ENCODE data around the gene DSG3. TPM values are rescaled to one million over a fixed set of nuclear protein-coding genes. Genes with fewer than 3 reads are reported as not detected.

DSG3 gene
- total and polyA plus RNA-seq, 2 of the 13 experiments (the other 11 are each of a cell fraction or from before 2014, with no cell fraction given), result not detected

DNA sequence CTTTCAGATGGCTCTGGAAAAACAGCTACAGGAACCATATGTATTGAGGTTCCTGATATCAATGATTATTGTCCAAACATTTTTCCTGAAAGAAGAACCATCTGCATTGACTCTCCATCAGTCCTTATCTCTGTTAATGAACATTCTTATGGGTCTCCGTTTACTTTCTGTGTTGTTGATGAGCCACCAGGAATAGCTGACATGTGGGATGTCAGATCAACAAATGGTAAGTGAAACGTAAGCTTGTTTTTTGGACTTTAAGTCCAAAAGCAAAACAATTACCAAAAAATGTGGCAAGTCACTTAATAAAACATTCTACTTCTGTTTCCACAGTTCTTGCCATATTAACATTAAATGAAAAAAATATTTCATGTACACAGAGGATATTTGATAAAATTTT lies 44.1 kb upstream of the DSG3 start (continued):
- TF ChIP-seq, protein P1, sequence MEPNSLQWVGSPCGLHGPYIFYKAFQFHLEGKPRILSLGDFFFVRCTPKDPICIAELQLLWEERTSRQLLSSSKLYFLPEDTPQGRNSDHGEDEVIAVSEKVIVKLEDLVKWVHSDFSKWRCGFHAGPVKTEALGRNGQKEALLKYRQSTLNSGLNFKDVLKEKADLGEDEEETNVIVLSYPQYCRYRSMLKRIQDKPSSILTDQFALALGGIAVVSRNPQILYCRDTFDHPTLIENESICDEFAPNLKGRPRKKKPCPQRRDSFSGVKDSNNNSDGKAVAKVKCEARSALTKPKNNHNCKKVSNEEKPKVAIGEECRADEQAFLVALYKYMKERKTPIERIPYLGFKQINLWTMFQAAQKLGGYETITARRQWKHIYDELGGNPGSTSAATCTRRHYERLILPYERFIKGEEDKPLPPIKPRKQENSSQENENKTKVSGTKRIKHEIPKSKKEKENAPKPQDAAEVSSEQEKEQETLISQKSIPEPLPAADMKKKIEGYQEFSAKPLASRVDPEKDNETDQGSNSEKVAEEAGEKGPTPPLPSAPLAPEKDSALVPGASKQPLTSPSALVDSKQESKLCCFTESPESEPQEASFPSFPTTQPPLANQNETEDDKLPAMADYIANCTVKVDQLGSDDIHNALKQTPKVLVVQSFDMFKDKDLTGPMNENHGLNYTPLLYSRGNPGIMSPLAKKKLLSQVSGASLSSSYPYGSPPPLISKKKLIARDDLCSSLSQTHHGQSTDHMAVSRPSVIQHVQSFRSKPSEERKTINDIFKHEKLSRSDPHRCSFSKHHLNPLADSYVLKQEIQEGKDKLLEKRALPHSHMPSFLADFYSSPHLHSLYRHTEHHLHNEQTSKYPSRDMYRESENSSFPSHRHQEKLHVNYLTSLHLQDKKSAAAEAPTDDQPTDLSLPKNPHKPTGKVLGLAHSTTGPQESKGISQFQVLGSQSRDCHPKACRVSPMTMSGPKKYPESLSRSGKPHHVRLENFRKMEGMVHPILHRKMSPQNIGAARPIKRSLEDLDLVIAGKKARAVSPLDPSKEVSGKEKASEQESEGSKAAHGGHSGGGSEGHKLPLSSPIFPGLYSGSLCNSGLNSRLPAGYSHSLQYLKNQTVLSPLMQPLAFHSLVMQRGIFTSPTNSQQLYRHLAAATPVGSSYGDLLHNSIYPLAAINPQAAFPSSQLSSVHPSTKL (CRISPR knock-in tag; IDR thresholded peaks at IDR 0.05), result no peak
- no peak for TF ChIP-seq ZNF207 (IDR thresholded peaks at IDR 0.05; ENCODE audit: borderline replicate concordance)
- TF ChIP-seq ZMYM3 (CRISPR knock-in tag; IDR thresholded peaks at IDR 0.05), result no peak
- TF ChIP-seq ZNF678 (CRISPR knock-in tag; IDR thresholded peaks at IDR 0.05), result no peak
- TF ChIP-seq DNMT3B (CRISPR knock-in tag; conservative IDR thresholded peaks at IDR 0.05), result no peak
- no peak for TF ChIP-seq HOXA7 (CRISPR knock-in tag; IDR thresholded peaks at IDR 0.05)
- no peak for TF ChIP-seq KMT2B (CRISPR knock-in tag; IDR thresholded peaks at IDR 0.05)
- TF ChIP-seq POLR2G (IDR thresholded peaks at IDR 0.05; ENCODE audit: low read depth, low read length), result no peak
- TF ChIP-seq THYN1 (CRISPR knock-in tag; IDR thresholded peaks at IDR 0.05; ENCODE audit: borderline replicate concordance, low read depth), result no peak
- TF ChIP-seq FOXP1 (IDR thresholded peaks at IDR 0.05), result no peak
- TF ChIP-seq FOXP1 (CRISPR knock-in tag; IDR thresholded peaks at IDR 0.05), result peak; percentile 49; the same call in 1 of the 2 replicates
- no peak for TF ChIP-seq YEATS2 (CRISPR knock-in tag; IDR thresholded peaks at IDR 0.05; ENCODE audit: borderline replicate concordance)

GRCh38 chr18:31407649-31408048 lies 39.9 kb upstream of the DSG3 start:
- no peak for ATAC-seq
- no peak for FAIRE-seq
- Histone ChIP-seq H3K36me3 (replicated peaks in 1 of 2; ENCODE audit: control insufficient read depth in 1 of 2, insufficient read depth in 2 of 2, low read length in 2 of 2) (no peaks in the 10 kb centered on the region), H3K9ac (ENCODE audit: insufficient read depth, low read depth, low read length) (no peak overlapping the region), H3K9me3 (ENCODE audit: low read length) (no peaks in the 10 kb centered on the region), H4K20me1 (ENCODE audit: insufficient read depth, low read length) (no peaks in the 10 kb centered on the region), H2AFZ (ENCODE audit: low read length) (no peak overlapping the region), H3K4me1 (ENCODE audit: insufficient read depth, low read length) (peaks cover 17% of the 10 kb centered on the region), H3K27me3 (ENCODE audit: control insufficient read depth in 1 of 2, insufficient read depth in 2 of 2, low read length in 2 of 2) (no peaks in the 10 kb centered on the region), H3K27ac (ENCODE audit: extremely low read length, insufficient read depth, low read length) (no peak overlapping the region), H3K4me3 (replicated peaks in 1 of 3; ENCODE audit: insufficient read depth in 1 of 3, low read depth in 2 of 3, low read length in 3 of 3) (no peak overlapping the region), H3K4me2 (ENCODE audit: low read depth, low read length) (no peak overlapping the region), H3K79me2 (ENCODE audit: insufficient read depth, low read length) (no peaks in the 10 kb centered on the region)
- WGBS (ENCODE audit: low lambda C conversion rate), result 80% methylated on average over 3 of the region's 3 CpGs
- ChIA-PET CTCF (ENCODE audit: low intra/inter-chr PET ratio, low total read pairs) (no interaction called here), POLR2A (no interaction called here)
- DNase-seq (ENCODE audit: low spot score), result no peak
- intact Hi-C loops (cut with micrococcal nuclease; ENCODE audit: unreplicated experiment) (no loop called here), in situ Hi-C loops (cut with HindIII; ENCODE audit: extremely low pct_ligation_motif_present, low pct_unique_long_range_greater_than_20kb) (no loop called here)
- BruUV-seq (replicated peaks), result no TSS peak
- TF ChIP-seq ZNF44 (CRISPR knock-in tag; IDR thresholded peaks at IDR 0.05) (no peak), NR2F1 (CRISPR knock-in tag; IDR thresholded peaks at IDR 0.05) (no peak), ZNF747 (CRISPR knock-in tag; IDR thresholded peaks at IDR 0.05; ENCODE audit: borderline replicate concordance) (no peak), HNF4G (IDR thresholded peaks at IDR 0.05; ENCODE audit: borderline replicate concordance, low read depth, low read length) (no peak), HNF4G (CRISPR knock-in tag; IDR thresholded peaks at IDR 0.05; ENCODE audit: borderline replicate concordance, low read depth) (no peak), ZNF704 (CRISPR knock-in tag; IDR thresholded peaks at IDR 0.05; ENCODE audit: borderline replicate concordance) (no peak)
- TF ChIP-seq, protein P2, sequence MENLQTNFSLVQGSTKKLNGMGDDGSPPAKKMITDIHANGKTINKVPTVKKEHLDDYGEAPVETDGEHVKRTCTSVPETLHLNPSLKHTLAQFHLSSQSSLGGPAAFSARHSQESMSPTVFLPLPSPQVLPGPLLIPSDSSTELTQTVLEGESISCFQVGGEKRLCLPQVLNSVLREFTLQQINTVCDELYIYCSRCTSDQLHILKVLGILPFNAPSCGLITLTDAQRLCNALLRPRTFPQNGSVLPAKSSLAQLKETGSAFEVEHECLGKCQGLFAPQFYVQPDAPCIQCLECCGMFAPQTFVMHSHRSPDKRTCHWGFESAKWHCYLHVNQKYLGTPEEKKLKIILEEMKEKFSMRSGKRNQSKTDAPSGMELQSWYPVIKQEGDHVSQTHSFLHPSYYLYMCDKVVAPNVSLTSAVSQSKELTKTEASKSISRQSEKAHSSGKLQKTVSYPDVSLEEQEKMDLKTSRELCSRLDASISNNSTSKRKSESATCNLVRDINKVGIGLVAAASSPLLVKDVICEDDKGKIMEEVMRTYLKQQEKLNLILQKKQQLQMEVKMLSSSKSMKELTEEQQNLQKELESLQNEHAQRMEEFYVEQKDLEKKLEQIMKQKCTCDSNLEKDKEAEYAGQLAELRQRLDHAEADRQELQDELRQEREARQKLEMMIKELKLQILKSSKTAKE (CRISPR knock-in tag; IDR thresholded peaks at IDR 0.05; ENCODE audit: borderline replicate concordance), result no peak
